ENCODE data around the gene KLHL15. TPM values are rescaled to one million over a fixed set of nuclear protein-coding genes. Genes with fewer than 3 reads are reported as not detected.
A peak's percentile ranks its signal among the peaks of the same experiment; 100 is the strongest.

Gene KLHL15
- total and polyA plus RNA-seq, 2 of the 13 experiments (the other 11 are each of a cell fraction or from before 2014, with no cell fraction given) = 2.8 to 5.5 TPM

DNA sequence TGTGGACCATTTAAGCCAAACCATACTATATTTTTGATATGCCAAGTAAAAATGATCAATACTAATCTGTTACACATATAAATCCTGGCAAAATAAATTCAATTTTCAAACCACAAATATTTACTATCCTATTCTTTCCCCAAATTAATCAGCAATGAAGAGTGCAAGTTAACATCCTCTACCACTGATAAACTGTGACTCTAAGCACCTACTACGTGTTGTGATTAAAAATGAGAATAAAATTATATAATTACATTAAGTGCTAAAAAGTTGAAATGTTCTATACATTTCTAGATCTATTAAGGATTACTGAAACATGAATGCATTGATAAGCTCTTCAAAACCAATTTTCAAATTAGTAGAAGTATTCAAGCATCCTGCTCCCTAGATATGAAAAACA is 3.4 kb downstream of the KLHL15 start (continued):
- TF ChIP-seq, protein P1, sequence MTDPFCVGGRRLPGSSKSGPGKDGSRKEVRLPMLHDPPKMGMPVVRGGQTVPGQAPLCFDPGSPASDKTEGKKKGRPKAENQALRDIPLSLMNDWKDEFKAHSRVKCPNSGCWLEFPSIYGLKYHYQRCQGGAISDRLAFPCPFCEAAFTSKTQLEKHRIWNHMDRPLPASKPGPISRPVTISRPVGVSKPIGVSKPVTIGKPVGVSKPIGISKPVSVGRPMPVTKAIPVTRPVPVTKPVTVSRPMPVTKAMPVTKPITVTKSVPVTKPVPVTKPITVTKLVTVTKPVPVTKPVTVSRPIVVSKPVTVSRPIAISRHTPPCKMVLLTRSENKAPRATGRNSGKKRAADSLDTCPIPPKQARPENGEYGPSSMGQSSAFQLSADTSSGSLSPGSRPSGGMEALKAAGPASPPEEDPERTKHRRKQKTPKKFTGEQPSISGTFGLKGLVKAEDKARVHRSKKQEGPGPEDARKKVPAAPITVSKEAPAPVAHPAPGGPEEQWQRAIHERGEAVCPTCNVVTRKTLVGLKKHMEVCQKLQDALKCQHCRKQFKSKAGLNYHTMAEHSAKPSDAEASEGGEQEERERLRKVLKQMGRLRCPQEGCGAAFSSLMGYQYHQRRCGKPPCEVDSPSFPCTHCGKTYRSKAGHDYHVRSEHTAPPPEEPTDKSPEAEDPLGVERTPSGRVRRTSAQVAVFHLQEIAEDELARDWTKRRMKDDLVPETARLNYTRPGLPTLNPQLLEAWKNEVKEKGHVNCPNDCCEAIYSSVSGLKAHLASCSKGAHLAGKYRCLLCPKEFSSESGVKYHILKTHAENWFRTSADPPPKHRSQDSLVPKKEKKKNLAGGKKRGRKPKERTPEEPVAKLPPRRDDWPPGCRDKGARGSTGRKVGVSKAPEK (CRISPR knock-in tag; IDR thresholded peaks at IDR 0.05; ENCODE audit: borderline replicate concordance) = no peak
- TF ChIP-seq GABPB1 (CRISPR knock-in tag; IDR thresholded peaks at IDR 0.05) (no peak), ZNF879 (CRISPR knock-in tag; IDR thresholded peaks at IDR 0.05) (no peak), TRIM24 (CRISPR knock-in tag; IDR thresholded peaks at IDR 0.05) (no peak), ATF7-NPFF (CRISPR knock-in tag; IDR thresholded peaks at IDR 0.05; ENCODE audit: low read depth) (no peak)
- TF ChIP-seq, protein P2, sequence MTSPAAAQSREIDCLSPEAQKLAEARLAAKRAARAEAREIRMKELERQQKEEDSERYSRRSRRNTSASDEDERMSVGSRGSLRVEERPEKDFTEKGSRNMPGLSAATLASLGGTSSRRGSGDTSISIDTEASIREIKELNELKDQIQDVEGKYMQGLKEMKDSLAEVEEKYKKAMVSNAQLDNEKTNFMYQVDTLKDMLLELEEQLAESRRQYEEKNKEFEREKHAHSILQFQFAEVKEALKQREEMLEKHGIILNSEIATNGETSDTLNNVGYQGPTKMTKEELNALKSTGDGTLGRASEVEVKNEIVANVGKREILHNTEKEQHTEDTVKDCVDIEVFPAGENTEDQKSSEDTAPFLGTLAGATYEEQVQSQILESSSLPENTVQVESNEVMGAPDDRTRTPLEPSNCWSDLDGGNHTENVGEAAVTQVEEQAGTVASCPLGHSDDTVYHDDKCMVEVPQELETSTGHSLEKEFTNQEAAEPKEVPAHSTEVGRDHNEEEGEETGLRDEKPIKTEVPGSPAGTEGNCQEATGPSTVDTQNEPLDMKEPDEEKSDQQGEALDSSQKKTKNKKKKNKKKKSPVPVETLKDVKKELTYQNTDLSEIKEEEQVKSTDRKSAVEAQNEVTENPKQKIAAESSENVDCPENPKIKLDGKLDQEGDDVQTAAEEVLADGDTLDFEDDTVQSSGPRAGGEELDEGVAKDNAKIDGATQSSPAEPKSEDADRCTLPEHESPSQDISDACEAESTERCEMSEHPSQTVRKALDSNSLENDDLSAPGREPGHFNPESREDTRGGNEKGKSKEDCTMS (CRISPR knock-in tag; conservative IDR thresholded peaks at IDR 0.05) = no peak

DNA sequence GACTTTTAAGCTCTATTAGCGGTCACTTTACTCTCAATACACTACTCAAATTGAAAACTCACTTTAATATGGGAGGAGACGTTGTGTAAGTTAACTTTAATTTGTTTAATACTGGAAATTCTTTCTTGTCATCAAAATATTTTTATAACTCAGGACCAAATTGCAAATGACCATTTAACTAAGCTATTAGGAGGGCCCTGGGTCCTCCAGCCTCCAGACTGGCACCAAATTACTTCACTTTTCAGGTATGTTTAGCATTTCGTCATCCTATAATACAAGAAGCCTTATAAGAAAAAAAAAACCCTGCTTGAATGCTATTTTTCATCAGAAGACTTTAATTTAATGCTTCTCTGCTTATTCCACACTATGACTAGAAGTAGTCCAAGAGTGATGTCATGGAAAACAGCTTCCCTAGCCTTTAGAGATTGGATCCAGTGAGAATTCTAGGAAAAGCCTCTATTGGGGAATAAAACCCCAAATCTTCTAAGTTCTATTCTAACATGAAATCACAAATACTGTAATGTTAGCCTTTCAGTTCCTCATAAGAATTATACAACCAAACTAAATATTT is 6.6 kb downstream of the KLHL15 start:
- 89% methylated on average over 3 of the region's 3 CpGs for WGBS (ENCODE audit: low lambda C conversion rate)
- POLR2A ChIA-PET = no interaction called here
- FAIRE-seq = no peak
- 0 out of 2 replicates have a peak, but pooled peaks cover 8% of the 10 kb centered on the region for H3K4me1 ChIP-seq (ENCODE audit: insufficient read depth, low read length)
- peaks cover 51% of the 10 kb centered on the region for H3K79me2 ChIP-seq (ENCODE audit: insufficient read depth, low read length)
- H3K36me3 ChIP-seq (replicated peaks in 1 of 2; ENCODE audit: control insufficient read depth in 1 of 2, insufficient read depth in 2 of 2, low read length in 2 of 2) = 0 out of 5 replicates have a peak, but pooled peaks cover 0 to 3% of the 10 kb centered on the region in 2 experiments
- no peaks in the 10 kb centered on the region for H3K9me3 ChIP-seq (ENCODE audit: low read length)
- no peak overlapping the region for H2AFZ ChIP-seq (ENCODE audit: low read length)
- H4K20me1 ChIP-seq (ENCODE audit: insufficient read depth, low read length) = no peaks in the 10 kb centered on the region
- H3K27ac ChIP-seq (ENCODE audit: extremely low read length, insufficient read depth, low read length) = no peak overlapping the region
- no peak for TF ChIP-seq ZNF619 (CRISPR knock-in tag; IDR thresholded peaks at IDR 0.05)
- in situ Hi-C loops (cut with HindIII; ENCODE audit: extremely low pct_ligation_motif_present, low pct_unique_long_range_greater_than_20kb) = no loop called here
- H3K4me2 ChIP-seq (ENCODE audit: low read depth, low read length) = 0 out of 2 replicates have a peak overlapping the region, but pooled peaks have one; percentile 7
- BruUV-seq (replicated peaks) = no TSS peak
- CTCF ChIA-PET (ENCODE audit: low intra/inter-chr PET ratio, low total read pairs) = no interaction called here
- no peak for DNase-seq (ENCODE audit: low spot score)
- no peak overlapping the region for H3K4me3 ChIP-seq (replicated peaks in 1 of 3; ENCODE audit: insufficient read depth in 1 of 3, low read depth in 2 of 3, low read length in 3 of 3)
- intact Hi-C loops (cut with micrococcal nuclease; ENCODE audit: unreplicated experiment) = no loop called here
- H3K27me3 ChIP-seq (ENCODE audit: control insufficient read depth in 1 of 2, insufficient read depth in 2 of 2, low read length in 2 of 2) = no peaks in the 10 kb centered on the region; a peak in 1 of 5 replicates
- no peak for ATAC-seq
- H3K9ac ChIP-seq (ENCODE audit: insufficient read depth, low read depth, low read length) = no peak overlapping the region

Data from HepG2 (cell line).